GM23338 (cell line): Measurements from ENCODE around the gene FAM171A1. TPM values are rescaled to one million over a fixed set of nuclear protein-coding genes. Genes with fewer than 3 reads are reported as not detected.

ENCODE experiments used
- ATAC-seq: fragments of 200-7000 bp; cut with Tn5 transposase; 3 replicates; pipeline ENCODE4 v1.9.1; 2020
- DNase-seq: peaks from one replicate; pipeline ENCODE4 v3.0.0-alpha.2; 2015; ENCODE audit warnings: low spot score
- H2AFZ ChIP-seq: fragments of 200-600 bp; sonication (generic); 2 replicates; pipeline ENCODE4 v1.8.0; 2016; ENCODE audit warnings: antibody characterized with exemption, mild to moderate bottlenecking, moderate library complexity
- H3F3A ChIP-seq: fragments of 200-600 bp; sonication (generic); replicated peaks from 2 replicates; pipeline ENCODE4 v1.8.0; 2017; ENCODE audit warnings: antibody characterized with exemption, mixed run types, low read depth
- H3K27ac ChIP-seq: fragments of 200-600 bp; sonication (generic); 2 replicates; pipeline ENCODE4 v1.6.1; 2016; ENCODE audit warnings: low read depth
- H3K27me3 ChIP-seq: fragments of 200-600 bp; sonication (generic); 2 replicates; pipeline ENCODE4 v1.8.0; 2016; ENCODE audit warnings: mild to moderate bottlenecking, mixed run types, moderate library complexity; ENCODE audit not compliant: insufficient read depth
- H3K36me3 ChIP-seq: fragments of 200-600 bp; sonication (generic); 2 replicates; pipeline ENCODE4 v1.8.0; 2016; ENCODE audit warnings: mild to moderate bottlenecking; ENCODE audit not compliant: insufficient read depth
- H3K4me1 ChIP-seq: fragments of 200-600 bp; sonication (generic); 2 replicates; pipeline ENCODE4 v1.8.0; 2016; ENCODE audit warnings: mild to moderate bottlenecking, moderate library complexity; ENCODE audit not compliant: insufficient read depth
- H3K4me2 ChIP-seq: fragments of 200-600 bp; sonication (generic); 2 replicates; pipeline ENCODE4 v1.7.1; 2017; ENCODE audit warnings: mixed run types
- H3K4me3 ChIP-seq: fragments of 200-600 bp; sonication (generic); 2 replicates; pipeline ENCODE4 v1.6.1; 2016; ENCODE audit warnings: mixed run types
- H3K79me2 ChIP-seq: fragments of 200-600 bp; sonication (generic); replicated peaks from 2 replicates; pipeline ENCODE4 v1.8.0; 2017; ENCODE audit warnings: mild to moderate bottlenecking; ENCODE audit not compliant: insufficient read depth
- H3K9me2 ChIP-seq: fragments of 200-600 bp; sonication (generic); 2 replicates; pipeline ENCODE4 v1.8.0; 2017; ENCODE audit not compliant: insufficient read depth
- H4K20me1 ChIP-seq: fragments of 200-600 bp; sonication (generic); replicated peaks from 2 replicates; pipeline ENCODE4 v1.8.0; 2017; ENCODE audit warnings: mild to moderate bottlenecking; ENCODE audit not compliant: insufficient read depth
- H3K27ac Mint-ChIP-seq: 2 replicates; pipeline ENCODE4 v1.8.0; 2020; ENCODE audit warnings: inconsistent platforms, mild to moderate bottlenecking, moderate library complexity, mixed read lengths
- H3K27me3 Mint-ChIP-seq: 3 replicates; pipeline ENCODE4 v1.8.0; 2022; ENCODE audit warnings: low read depth, mild to moderate bottlenecking, moderate library complexity, mixed read lengths, inconsistent platforms; ENCODE audit not compliant: insufficient read depth, poor library complexity
- H3K36me3 Mint-ChIP-seq: 3 replicates; pipeline ENCODE4 v1.8.0; 2021; ENCODE audit warnings: low read depth, mild to moderate bottlenecking, inconsistent platforms, moderate library complexity, mixed read lengths
- H3K4me1 Mint-ChIP-seq: 3 replicates; pipeline ENCODE4 v1.8.0; 2020; ENCODE audit warnings: mild to moderate bottlenecking, inconsistent platforms, mixed read lengths
- H3K4me3 Mint-ChIP-seq: 3 replicates; pipeline ENCODE4 v1.8.0; 2021; ENCODE audit warnings: moderate library complexity, mild to moderate bottlenecking, inconsistent platforms, mixed read lengths
- H3K9me3 Mint-ChIP-seq: 3 replicates; pipeline ENCODE4 v1.8.0; 2020; ENCODE audit warnings: moderate library complexity, mild to moderate bottlenecking, inconsistent platforms, mixed read lengths
- CREB1 ChIP-seq: fragments of 250-450 bp; sonication (Bioruptor Pico); IDR thresholded peaks from 2 replicates; pipeline ENCODE4 v1.5.0; 2020; ENCODE audit warnings: low read depth, mild to moderate bottlenecking, moderate library complexity
- EZH2 ChIP-seq: fragments of 200-600 bp; sonication (generic); IDR thresholded peaks from one replicate; pipeline ENCODE4 v1.8.0; 2017; ENCODE audit warnings: antibody characterized with exemption, mild to moderate bottlenecking, low read depth; ENCODE audit not compliant: unreplicated experiment
- EZH2phosphoT487 ChIP-seq: fragments of 200-600 bp; sonication (generic); IDR thresholded peaks from one replicate; pipeline ENCODE4 v1.8.1; 2018; ENCODE audit warnings: antibody characterized with exemption; ENCODE audit not compliant: unreplicated experiment
- JUNB ChIP-seq: IDR thresholded peaks from one replicate; pipeline ENCODE4 v1.6.1; 2016; ENCODE audit warnings: antibody characterized with exemption; ENCODE audit not compliant: unreplicated experiment
- NANOG ChIP-seq: IDR thresholded peaks from 2 replicates; pipeline ENCODE4 v1.6.1; 2016; ENCODE audit warnings: antibody characterized with exemption, borderline replicate concordance
- POLR2AphosphoS5 ChIP-seq: IDR thresholded peaks from 2 replicates; pipeline ENCODE4 v1.6.1; 2016; ENCODE audit warnings: antibody characterized with exemption, low read depth
- STAT1 ChIP-seq: IDR thresholded peaks from one replicate; pipeline ENCODE4 v1.6.1; 2016; ENCODE audit warnings: antibody characterized with exemption; ENCODE audit not compliant: unreplicated experiment
- ZNF114 ChIP-seq: fragments of 250-450 bp; sonication (Bioruptor Pico); IDR thresholded peaks from 2 replicates; pipeline ENCODE4 v1.5.0; 2020; ENCODE audit warnings: mild to moderate bottlenecking, moderate library complexity
- ZNF331 ChIP-seq: fragments of 250-450 bp; sonication (Bioruptor Pico); IDR thresholded peaks from 2 replicates; pipeline ENCODE4 v1.5.0; 2020; ENCODE audit warnings: low read depth, mild to moderate bottlenecking, moderate library complexity
- ZNF462 ChIP-seq: fragments of 250-450 bp; sonication (Bioruptor Pico); IDR thresholded peaks from 2 replicates; pipeline ENCODE4 v1.5.0; 2020; ENCODE audit warnings: mild to moderate bottlenecking, moderate library complexity
- polyA plus RNA-seq: library from polyadenylated mRNA; unstranded; fragments of >200 nt; fragmentation: Nextera tagmentation; extraction: Ambion mirVana; gene quantifications from 2 replicates; pipeline ENCODE4 v1.2.1, GENCODE V29; 2016
- total RNA-seq: library from RNA; depleted of rRNA; stranded (reverse); fragments of >200 nt; shearing (Covaris generic); gene quantifications from 2 replicates; pipeline ENCODE4 v1.2.3, GENCODE V29; 2014
- TF ChIP-seq, protein P1 (sequence below): IDR thresholded peaks from 2 replicates; pipeline ENCODE4 v1.6.1; 2016; ENCODE audit warnings: antibody characterized with exemption
- TF ChIP-seq, protein P2 (sequence below), 2 experiments: fragments of 200-600 bp in 1 of 2; sonication (generic) in 1 of 2; conservative IDR thresholded peaks; 2 replicates each; pipeline versions ENCODE4 v1.5.1 to v1.6.1; 2016 to 2017; ENCODE audit warnings: antibody characterized with exemption in 2 of 2, low read depth in 2 of 2, mild to moderate bottlenecking in 2 of 2, moderate library complexity in 1 of 2
- TF ChIP-seq, protein P3 (sequence below): IDR thresholded peaks from one replicate; pipeline ENCODE4 v1.6.1; 2018; ENCODE audit warnings: antibody characterized with exemption; ENCODE audit not compliant: unreplicated experiment

FAM171A1 gene
- total and polyA plus RNA-seq, 2 experiments from 2014 or later = 11.3 to 32.2 TPM

DNA sequence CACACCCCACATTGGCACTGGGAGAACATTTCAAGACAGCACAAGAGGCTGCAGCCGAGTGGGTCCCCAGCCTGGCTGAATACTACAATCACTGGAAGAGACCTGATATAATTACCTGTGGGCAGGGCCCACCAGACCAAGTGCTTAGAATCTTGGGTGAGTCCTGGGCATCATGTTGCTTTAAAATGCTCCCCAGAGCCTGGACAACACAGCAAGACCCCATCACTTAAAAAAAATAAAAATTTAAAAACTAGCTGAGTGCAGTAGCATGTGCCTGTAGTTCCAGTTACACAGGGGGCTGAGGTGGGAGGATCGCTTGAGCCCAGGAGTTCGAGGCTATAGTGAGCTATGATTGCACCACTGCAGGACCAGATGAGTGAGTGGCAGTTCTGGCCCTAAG, 28.1 kb downstream of the FAM171A1 start:
- ATAC-seq (no peak), DNase-seq (no peak)
- Histone ChIP-seq H3K4me3 (no peak overlapping the region), H3K9me2 (no peaks in the 10 kb centered on the region), H3F3A (no peaks in the 10 kb centered on the region), H3K79me2 (peaks cover 40% of the 10 kb centered on the region), H2AFZ (no peak overlapping the region), H3K4me1 (peaks cover 14% of the 10 kb centered on the region; the same call in 1 of the 2 replicates), H3K27me3 (no peaks in the 10 kb centered on the region), H3K36me3 (no peaks in the 10 kb centered on the region; the same call in 1 of the 2 replicates), H3K27ac (no peak overlapping the region), H3K4me2 (no peak overlapping the region), H4K20me1 (peaks cover 8% of the 10 kb centered on the region)
- Mint-ChIP-seq H3K27ac (no peak overlapping the region), H3K4me1 (peaks cover 15% of the 10 kb centered on the region), H3K9me3 (no peaks in the 10 kb centered on the region; the same call in 2 of the 3 replicates), H3K27me3 (peaks cover 4% of the 10 kb centered on the region), H3K4me3 (no peak overlapping the region), H3K36me3 (no peaks in the 10 kb centered on the region)
- no peak for TF ChIP-seq STAT1
- TF ChIP-seq, protein P1, sequence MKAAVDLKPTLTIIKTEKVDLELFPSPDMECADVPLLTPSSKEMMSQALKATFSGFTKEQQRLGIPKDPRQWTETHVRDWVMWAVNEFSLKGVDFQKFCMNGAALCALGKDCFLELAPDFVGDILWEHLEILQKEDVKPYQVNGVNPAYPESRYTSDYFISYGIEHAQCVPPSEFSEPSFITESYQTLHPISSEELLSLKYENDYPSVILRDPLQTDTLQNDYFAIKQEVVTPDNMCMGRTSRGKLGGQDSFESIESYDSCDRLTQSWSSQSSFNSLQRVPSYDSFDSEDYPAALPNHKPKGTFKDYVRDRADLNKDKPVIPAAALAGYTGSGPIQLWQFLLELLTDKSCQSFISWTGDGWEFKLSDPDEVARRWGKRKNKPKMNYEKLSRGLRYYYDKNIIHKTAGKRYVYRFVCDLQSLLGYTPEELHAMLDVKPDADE = no peak
- TF ChIP-seq JUNB = no peak
- TF ChIP-seq, protein P2, sequence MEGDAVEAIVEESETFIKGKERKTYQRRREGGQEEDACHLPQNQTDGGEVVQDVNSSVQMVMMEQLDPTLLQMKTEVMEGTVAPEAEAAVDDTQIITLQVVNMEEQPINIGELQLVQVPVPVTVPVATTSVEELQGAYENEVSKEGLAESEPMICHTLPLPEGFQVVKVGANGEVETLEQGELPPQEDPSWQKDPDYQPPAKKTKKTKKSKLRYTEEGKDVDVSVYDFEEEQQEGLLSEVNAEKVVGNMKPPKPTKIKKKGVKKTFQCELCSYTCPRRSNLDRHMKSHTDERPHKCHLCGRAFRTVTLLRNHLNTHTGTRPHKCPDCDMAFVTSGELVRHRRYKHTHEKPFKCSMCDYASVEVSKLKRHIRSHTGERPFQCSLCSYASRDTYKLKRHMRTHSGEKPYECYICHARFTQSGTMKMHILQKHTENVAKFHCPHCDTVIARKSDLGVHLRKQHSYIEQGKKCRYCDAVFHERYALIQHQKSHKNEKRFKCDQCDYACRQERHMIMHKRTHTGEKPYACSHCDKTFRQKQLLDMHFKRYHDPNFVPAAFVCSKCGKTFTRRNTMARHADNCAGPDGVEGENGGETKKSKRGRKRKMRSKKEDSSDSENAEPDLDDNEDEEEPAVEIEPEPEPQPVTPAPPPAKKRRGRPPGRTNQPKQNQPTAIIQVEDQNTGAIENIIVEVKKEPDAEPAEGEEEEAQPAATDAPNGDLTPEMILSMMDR (conservative IDR thresholded peaks at IDR 0.05; ENCODE audit: low read depth in 2 of 2) = no peak
- TF ChIP-seq EZH2 = no peak
- TF ChIP-seq ZNF331 = no peak
- TF ChIP-seq CREB1 = no peak
- TF ChIP-seq, protein P3, sequence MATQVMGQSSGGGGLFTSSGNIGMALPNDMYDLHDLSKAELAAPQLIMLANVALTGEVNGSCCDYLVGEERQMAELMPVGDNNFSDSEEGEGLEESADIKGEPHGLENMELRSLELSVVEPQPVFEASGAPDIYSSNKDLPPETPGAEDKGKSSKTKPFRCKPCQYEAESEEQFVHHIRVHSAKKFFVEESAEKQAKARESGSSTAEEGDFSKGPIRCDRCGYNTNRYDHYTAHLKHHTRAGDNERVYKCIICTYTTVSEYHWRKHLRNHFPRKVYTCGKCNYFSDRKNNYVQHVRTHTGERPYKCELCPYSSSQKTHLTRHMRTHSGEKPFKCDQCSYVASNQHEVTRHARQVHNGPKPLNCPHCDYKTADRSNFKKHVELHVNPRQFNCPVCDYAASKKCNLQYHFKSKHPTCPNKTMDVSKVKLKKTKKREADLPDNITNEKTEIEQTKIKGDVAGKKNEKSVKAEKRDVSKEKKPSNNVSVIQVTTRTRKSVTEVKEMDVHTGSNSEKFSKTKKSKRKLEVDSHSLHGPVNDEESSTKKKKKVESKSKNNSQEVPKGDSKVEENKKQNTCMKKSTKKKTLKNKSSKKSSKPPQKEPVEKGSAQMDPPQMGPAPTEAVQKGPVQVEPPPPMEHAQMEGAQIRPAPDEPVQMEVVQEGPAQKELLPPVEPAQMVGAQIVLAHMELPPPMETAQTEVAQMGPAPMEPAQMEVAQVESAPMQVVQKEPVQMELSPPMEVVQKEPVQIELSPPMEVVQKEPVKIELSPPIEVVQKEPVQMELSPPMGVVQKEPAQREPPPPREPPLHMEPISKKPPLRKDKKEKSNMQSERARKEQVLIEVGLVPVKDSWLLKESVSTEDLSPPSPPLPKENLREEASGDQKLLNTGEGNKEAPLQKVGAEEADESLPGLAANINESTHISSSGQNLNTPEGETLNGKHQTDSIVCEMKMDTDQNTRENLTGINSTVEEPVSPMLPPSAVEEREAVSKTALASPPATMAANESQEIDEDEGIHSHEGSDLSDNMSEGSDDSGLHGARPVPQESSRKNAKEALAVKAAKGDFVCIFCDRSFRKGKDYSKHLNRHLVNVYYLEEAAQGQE = no peak
- TF ChIP-seq ZNF114 (CRISPR knock-in tag) = no peak
- no peak for TF ChIP-seq EZH2phosphoT487
- no peak for TF ChIP-seq NANOG
- TF ChIP-seq POLR2AphosphoS5 = no peak
- no peak for TF ChIP-seq ZNF462 (CRISPR knock-in tag)
